GM12878 (cell line): ENCODE data around the gene NRBF2. TPM values are rescaled to one million over a fixed set of nuclear protein-coding genes. Genes with fewer than 3 reads are reported as not detected.

ENCODE experiments used
- ATAC-seq: fragments of 200-7000 bp; cut with Tn5 transposase; 3 replicates; pipeline ENCODE4 v1.9.1; 2020; ENCODE audit warnings: mild to moderate bottlenecking, moderate library complexity
- BruUV-seq: library from RNA; stranded (reverse); fragments of 400-500 nt; replicated peaks from 2 replicates; lab custom pipeline; 2021; lab: Mats Ljungman, UMichigan
- CTCF ChIA-PET: fragments of 300-600 bp; sonication (Branson Sonifier 250); formaldehyde crosslinking; extraction: SDS; loops from one replicate; lab custom pipeline; 2021; ENCODE audit warnings: inconsistent platforms; lab: Yijun Ruan, JAX
- POLR2A ChIA-PET: fragments of 350-600 bp; formaldehyde crosslinking; extraction: SDS; loops from one replicate; lab custom pipeline; 2021; ENCODE audit warnings: inconsistent platforms; lab: Charles Lee
- RAD21 ChIA-PET: fragments of 300-600 bp; sonication (Branson Sonifier 250); formaldehyde crosslinking; loops from one replicate; lab custom pipeline; 2023; ENCODE audit warnings: antibody characterized with exemption; ENCODE audit not compliant: unreplicated experiment; lab: Charles Lee
- SMC1A ChIA-PET: fragments of 300-600 bp; sonication (Branson Sonifier 250); formaldehyde crosslinking; loops from one replicate; lab custom pipeline; 2023; ENCODE audit not compliant: unreplicated experiment, uncharacterized antibody; lab: Charles Lee
- DNase-seq: peaks from one replicate; pipeline ENCODE4 v3.0.0-alpha.2; 2011; ENCODE audit warnings: low read depth, low spot score
- FAIRE-seq: peaks from 3 replicates; lab custom pipeline; 2011; peaks lifted over from hg19 to GRCh38; lab: Jason Lieb, UNC
- H2AFZ ChIP-seq: 2 replicates; pipeline ENCODE4 v1.6.0; 2011; ENCODE audit warnings: low read depth, low read length, control low read depth; ENCODE audit not compliant: control insufficient read depth
- H3K27ac ChIP-seq: 2 replicates; pipeline ENCODE4 v1.5.1; 2011; ENCODE audit warnings: control low read depth; ENCODE audit not compliant: control insufficient read depth, insufficient read depth
- H3K27me3 ChIP-seq, 2 experiments: replicated peaks in 1 of 2; 2 replicates each; pipeline versions ENCODE4 v1.6.0 to v1.6.1; 2011; ENCODE audit warnings: low read length in 1 of 2; ENCODE audit not compliant: control insufficient read depth in 2 of 2, insufficient read depth in 2 of 2
- H3K36me3 ChIP-seq, 2 experiments: 2 replicates each; pipeline ENCODE4 v1.5.1; 2011; ENCODE audit warnings: low read length in 1 of 2; ENCODE audit not compliant: control insufficient read depth in 2 of 2, insufficient read depth in 2 of 2
- H3K4me1 ChIP-seq: 2 replicates; pipeline ENCODE4 v1.6.1; 2011; ENCODE audit warnings: mild to moderate bottlenecking, low read length, moderate library complexity, mixed read lengths; ENCODE audit not compliant: control insufficient read depth, insufficient read depth
- H3K4me2 ChIP-seq: 2 replicates; pipeline ENCODE4 v1.6.0; 2011; ENCODE audit warnings: control low read depth; ENCODE audit not compliant: control insufficient read depth, insufficient read depth
- H3K4me3 ChIP-seq: fragments of 200-600 bp; sonication (generic); 2 replicates; pipeline ENCODE4 v1.5.1; 2016
- H3K79me2 ChIP-seq: 2 replicates; pipeline ENCODE4 v1.6.0; 2011; ENCODE audit warnings: low read length; ENCODE audit not compliant: control insufficient read depth, insufficient read depth
- H3K9ac ChIP-seq: 2 replicates; pipeline ENCODE4 v1.8.0; 2011; ENCODE audit warnings: low read length, control low read depth, mixed read lengths; ENCODE audit not compliant: control insufficient read depth, insufficient read depth
- H3K9me3 ChIP-seq: replicated peaks from 3 replicates; pipeline ENCODE4 v1.5.1; 2011; ENCODE audit warnings: mild to moderate bottlenecking, low read length; ENCODE audit not compliant: control insufficient read depth, insufficient read depth
- H4K20me1 ChIP-seq: 2 replicates; pipeline ENCODE4 v1.6.0; 2011; ENCODE audit not compliant: control insufficient read depth, insufficient read depth
- ETV6 ChIP-seq, 2 experiments: fragments of 450-650 bp in 1 of 2; IDR thresholded peaks in 1 of 2; conservative IDR thresholded peaks in 1 of 2; 2 replicates each; pipeline ENCODE4 v1.6.1; 2014; ENCODE audit warnings: antibody characterized with exemption in 1 of 2, borderline replicate concordance in 1 of 2, low read depth in 1 of 2, mild to moderate bottlenecking in 1 of 2, moderate library complexity in 1 of 2
- KDM1A ChIP-seq: fragments of 200-600 bp; sonication (generic); IDR thresholded peaks from 2 replicates; pipeline ENCODE4 v1.6.1; 2016; ENCODE audit warnings: borderline replicate concordance
- MEF2A ChIP-seq: IDR thresholded peaks from 2 replicates; pipeline ENCODE4 v1.6.1; 2011; ENCODE audit warnings: low read depth, mild to moderate bottlenecking, low read length, moderate library complexity; ENCODE audit not compliant: insufficient read depth
- RAD51 ChIP-seq: fragments of 450-650 bp; IDR thresholded peaks from 2 replicates; pipeline ENCODE4 v1.6.1; 2016; ENCODE audit warnings: moderate library complexity, mild to moderate bottlenecking, inconsistent platforms
- STAT3 ChIP-seq: IDR thresholded peaks from 2 replicates; pipeline ENCODE4 v1.6.1; 2011; ENCODE audit warnings: low read depth, low read length, improper control_type of control experiment
- SUPT20H ChIP-seq: IDR thresholded peaks from 2 replicates; pipeline ENCODE4 v1.6.1; 2011; ENCODE audit warnings: low read depth, mild to moderate bottlenecking, low read length, moderate library complexity, borderline replicate concordance; ENCODE audit not compliant: control insufficient read depth
- SUZ12 ChIP-seq: fragments of 200-600 bp; sonication (generic); IDR thresholded peaks from one replicate; pipeline ENCODE4 v1.6.1; 2018; ENCODE audit warnings: antibody characterized with exemption, mild to moderate bottlenecking; ENCODE audit not compliant: unreplicated experiment
- TCF3 ChIP-seq: IDR thresholded peaks from 2 replicates; pipeline ENCODE4 v1.6.1; 2012; ENCODE audit warnings: low read depth, mild to moderate bottlenecking, low read length, borderline replicate concordance; ENCODE audit not compliant: insufficient read depth
- YBX1 ChIP-seq: fragments of 450-650 bp; IDR thresholded peaks from 2 replicates; pipeline ENCODE4 v1.6.1; 2016; ENCODE audit warnings: antibody characterized with exemption
- ZNF384 ChIP-seq: IDR thresholded peaks from 2 replicates; pipeline ENCODE4 v1.6.1; 2012; ENCODE audit warnings: low read depth, mild to moderate bottlenecking, low read length, improper control_type of control experiment, borderline replicate concordance
- ZZZ3 ChIP-seq: IDR thresholded peaks from 2 replicates; pipeline ENCODE4 v1.6.1; 2011; ENCODE audit warnings: low read depth; ENCODE audit not compliant: control insufficient read depth, insufficient read length
- WGBS: methylation state at CpG from one replicate; pipeline ENCODE4 v1.1.6; 2016; ENCODE audit warnings: low lambda C conversion rate; ENCODE audit not compliant: insufficient replicate concordance, insufficient coverage; ENCODE audit errors: missing lambda C conversion rate; 5-methylcytosine and 5-hydroxymethylcytosine counted together
- in situ Hi-C: fragments of 300-500 bp; cut with MboI; formaldehyde crosslinking; loops from 9 replicates; pipeline ENCODE4 v1.14.3; 2018; ENCODE audit warnings: mixed read lengths
- intact Hi-C: fragments of 100-400 bp; cut with micrococcal nuclease; formaldehyde crosslinking; loops from one replicate; pipeline ENCODE4 v1.14.2; 2022; ENCODE audit not compliant: unreplicated experiment
- polyA plus RNA-seq, 11 experiments: library from polyadenylated mRNA; depleted of rRNA in 4 of 11; unstranded in 6 of 11; stranded (reverse) in 5 of 11; fragments of >200 nt; fragmentation: Nextera tagmentation in 4 of 11; fragmentation: Illumina TruSeq in 1 of 11; extraction: Ambion mirVana in 4 of 11; extraction: Trizol in 1 of 11; gene quantifications; 1 replicate in 1 of 11; 2 replicates in 10 of 11; pipeline versions ENCODE4 v1.2.1 to v1.2.3, GENCODE V29; 2011 to 2016; ENCODE audit warnings: inconsistent platforms in 2 of 11, missing spikeins in 2 of 11, low read depth in 1 of 11
- total RNA-seq, 4 experiments: library from RNA; depleted of rRNA in 3 of 4; stranded (reverse); fragments of >200 nt in 3 of 4; fragmentation: Illumina TruSeq in 1 of 4; extraction: Trizol in 1 of 4; gene quantifications; 2 replicates each; pipeline versions ENCODE4 v1.2.1 to v1.2.3, GENCODE V29; 2013 to 2021

NRBF2 gene
- total and polyA plus RNA-seq, 10 of the 15 experiments (the other 5 are each of a cell fraction or from before 2014, with no cell fraction given), result 17.8 to 39.8 (median 27.7) TPM

GRCh38 chr10:63171255-63171855 lies 38.2 kb downstream of the NRBF2 start:
- Histone ChIP-seq H3K27ac (no peak overlapping the region), H3K9me3 (no peaks in the 10 kb centered on the region), H4K20me1 (no peaks in the 10 kb centered on the region), H3K4me3 (no peak overlapping the region), H3K36me3 (peaks cover 0 to 28% of the 10 kb centered on the region in 2 experiments), H3K79me2 (no peaks in the 10 kb centered on the region; the same call in 1 of the 2 replicates), H2AFZ (no peak overlapping the region), H3K4me1 (peaks cover 18% of the 10 kb centered on the region), H3K27me3 (no peaks in the 10 kb centered on the region), H3K9ac (no peak overlapping the region), H3K4me2 (no peak overlapping the region)
- DNase-seq (no peak), FAIRE-seq (no peak), ATAC-seq (no peak)
- intact Hi-C loops, result no loop called here
- TF ChIP-seq SUZ12, result no peak
- TF ChIP-seq ZZZ3, result no peak
- TF ChIP-seq ETV6 (conservative IDR thresholded peaks at IDR 0.05 in 1 of 2, IDR thresholded peaks at IDR 0.05 in 1 of 2; ENCODE audit: borderline replicate concordance in 1 of 2, low read depth in 1 of 2), result no peak
- no peak for TF ChIP-seq TCF3
- TF ChIP-seq SUPT20H, result no peak
- no peak for TF ChIP-seq ZNF384
- no peak for TF ChIP-seq STAT3
- TF ChIP-seq KDM1A, result no peak
- TF ChIP-seq MEF2A, result no peak
- no peak for TF ChIP-seq RAD51
- TF ChIP-seq YBX1, result no peak
- no TSS peak for BruUV-seq
- POLR2A ChIA-PET, result no interaction called here
- in situ Hi-C loops, result no loop called here
- RAD21 ChIA-PET, result interaction anchor here (2.8 to 10.2 kb wide), 2 partner anchors 457 to 548 kb away, joined by 18 to 241 read pairs; no protein-coding TSS in a partner anchor
- CTCF ChIA-PET, result interaction anchor here (0.6 to 17.6 kb wide), 6 partner anchors 13 to 731 kb away, joined by 3 to 521 read pairs (median 6); no protein-coding TSS in a partner anchor
- 96% methylated on average over 1 of the region's 1 CpG for WGBS
- SMC1A ChIA-PET, result interaction anchor here (0.9 to 1.5 kb wide), 5 partner anchors 37 to 549 kb away, joined by 3 to 5 read pairs (median 3); no protein-coding TSS in a partner anchor
